HG03469 (cell line): Measurements from ENCODE around the gene ANO2.
"Not testable (repeated sequence)": the region's sequence is repeated elsewhere in the genome, so short reads cannot be mapped to it uniquely, and the experiment has no call there.

Experiments
- ATAC-seq: cut with Tn5 transposase; IDR thresholded peaks from one replicate; pipeline ENCODE4 v1.9.1; 2021; ENCODE audit warnings: mild to moderate bottlenecking, moderate library complexity, moderate number of reproducible peaks; ENCODE audit not compliant: unreplicated experiment

ANO2 gene

GRCh38 chr12:5565933-5566599, 379.0 kb downstream of the ANO2 start:
- no peak for ATAC-seq

GRCh38 chr12:5562581-5562980, 382.5 kb downstream of the ANO2 start:
- no peak for ATAC-seq

- no peak for ATAC-seq
Measured at GRCh38 chr12:5561846-5562245, 383.2 kb downstream of the ANO2 start.

GRCh38 chr12:5561057-5561456, 384.0 kb downstream of the ANO2 start:
- ATAC-seq, result no peak

- ATAC-seq, result no peak
Measured at GRCh38 chr12:5560265-5560664, 384.8 kb downstream of the ANO2 start.

- no peak for ATAC-seq
Measured at GRCh38 chr12:5557906-5558305, 387.2 kb downstream of the ANO2 start.

GRCh38 chr12:5556946-5557673, 387.9 kb downstream of the ANO2 start:
- ATAC-seq, result no peak

GRCh38 chr12:5556033-5556614, 388.9 kb downstream of the ANO2 start:
- no peak for ATAC-seq

GRCh38 chr12:5554711-5555110, 390.3 kb downstream of the ANO2 start:
- ATAC-seq, result no peak

GRCh38 chr12:5549011-5549410, 396.0 kb downstream of the ANO2 start:
- no peak for ATAC-seq

- no peak for ATAC-seq
Measured at GRCh38 chr12:5548152-5548943, 396.7 kb downstream of the ANO2 start.

GRCh38 chr12:5546616-5547015, 398.4 kb downstream of the ANO2 start:
- ATAC-seq, result no peak

GRCh38 chr12:5537771-5538170, 407.3 kb downstream of the ANO2 start:
- no peak for ATAC-seq

GRCh38 chr12:5537026-5537615, 407.9 kb downstream of the ANO2 start:
- ATAC-seq, result not testable (repeated sequence)

GRCh38 chr12:5535541-5535940, 409.5 kb downstream of the ANO2 start:
- no peak for ATAC-seq

GRCh38 chr12:5534426-5535199, 410.4 kb downstream of the ANO2 start:
- no peak for ATAC-seq

- ATAC-seq, result no peak
Measured at GRCh38 chr12:5533368-5533767, 411.7 kb downstream of the ANO2 start.

GRCh38 chr12:5525783-5526367, 419.2 kb downstream of the ANO2 start:
- no peak for ATAC-seq

- ATAC-seq, result no peak
Measured at GRCh38 chr12:5524769-5525436, 420.2 kb downstream of the ANO2 start.
